Measurements from ENCODE around the gene TAF4B. TPM values are rescaled to one million over a fixed set of nuclear protein-coding genes. Genes with fewer than 3 reads are reported as not detected.

The TAF4B gene
- total and polyA plus RNA-seq, 4 donors = 0.10 to 4.3 (median 0.30) TPM

DNA sequence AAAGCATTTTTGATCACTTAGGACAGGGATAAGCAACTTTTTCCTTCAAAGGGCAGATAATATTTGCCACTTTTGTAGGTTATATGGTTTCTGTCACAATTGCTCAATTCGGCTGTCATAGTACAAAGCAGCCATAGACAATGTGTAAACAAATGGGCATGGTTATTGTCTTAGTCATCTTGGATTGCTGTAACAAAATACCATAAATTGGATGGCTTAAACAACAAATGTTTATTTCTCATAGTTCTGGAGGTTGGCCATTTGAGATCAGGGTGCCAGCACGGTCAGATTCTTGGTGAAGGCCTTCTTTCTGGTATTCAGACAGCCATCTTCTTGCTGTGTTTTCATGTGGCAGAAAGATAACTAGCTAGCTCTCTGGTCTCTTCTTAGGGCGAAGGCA lies 91.2 kb downstream of the TAF4B start:
- Histone ChIP-seq H3K9me3 (ENCODE audit: control insufficient read depth in 4 of 4, low read length in 3 of 4) (no peaks in the 10 kb centered on the region), H3K36me3 (ENCODE audit: control insufficient read depth in 4 of 4, insufficient read depth in 3 of 4, low read depth in 1 of 4, low read length in 3 of 4) (no peaks in the 10 kb centered on the region)
- TF ChIP-seq YY1 (IDR thresholded peaks at IDR 0.05) (no peak), FOXA1 (IDR thresholded peaks at IDR 0.05) (no peak), EGR1 (IDR thresholded peaks at IDR 0.05; ENCODE audit: low read depth in 2 of 2) (no peak), HNF4G (IDR thresholded peaks at IDR 0.05) (no peak), SP1 (IDR thresholded peaks at IDR 0.05) (no peak), HNF4A (conservative IDR thresholded peaks at IDR 0.05) (no peak), GABPA (IDR thresholded peaks at IDR 0.05 in 1 of 2, conservative IDR thresholded peaks at IDR 0.05 in 1 of 2) (no peak)
- TF ChIP-seq, protein P1, sequence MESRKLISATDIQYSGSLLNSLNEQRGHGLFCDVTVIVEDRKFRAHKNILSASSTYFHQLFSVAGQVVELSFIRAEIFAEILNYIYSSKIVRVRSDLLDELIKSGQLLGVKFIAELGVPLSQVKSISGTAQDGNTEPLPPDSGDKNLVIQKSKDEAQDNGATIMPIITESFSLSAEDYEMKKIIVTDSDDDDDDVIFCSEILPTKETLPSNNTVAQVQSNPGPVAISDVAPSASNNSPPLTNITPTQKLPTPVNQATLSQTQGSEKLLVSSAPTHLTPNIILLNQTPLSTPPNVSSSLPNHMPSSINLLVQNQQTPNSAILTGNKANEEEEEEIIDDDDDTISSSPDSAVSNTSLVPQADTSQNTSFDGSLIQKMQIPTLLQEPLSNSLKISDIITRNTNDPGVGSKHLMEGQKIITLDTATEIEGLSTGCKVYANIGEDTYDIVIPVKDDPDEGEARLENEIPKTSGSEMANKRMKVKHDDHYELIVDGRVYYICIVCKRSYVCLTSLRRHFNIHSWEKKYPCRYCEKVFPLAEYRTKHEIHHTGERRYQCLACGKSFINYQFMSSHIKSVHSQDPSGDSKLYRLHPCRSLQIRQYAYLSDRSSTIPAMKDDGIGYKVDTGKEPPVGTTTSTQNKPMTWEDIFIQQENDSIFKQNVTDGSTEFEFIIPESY (IDR thresholded peaks at IDR 0.05) = no peak
- TF ChIP-seq, protein P2, sequence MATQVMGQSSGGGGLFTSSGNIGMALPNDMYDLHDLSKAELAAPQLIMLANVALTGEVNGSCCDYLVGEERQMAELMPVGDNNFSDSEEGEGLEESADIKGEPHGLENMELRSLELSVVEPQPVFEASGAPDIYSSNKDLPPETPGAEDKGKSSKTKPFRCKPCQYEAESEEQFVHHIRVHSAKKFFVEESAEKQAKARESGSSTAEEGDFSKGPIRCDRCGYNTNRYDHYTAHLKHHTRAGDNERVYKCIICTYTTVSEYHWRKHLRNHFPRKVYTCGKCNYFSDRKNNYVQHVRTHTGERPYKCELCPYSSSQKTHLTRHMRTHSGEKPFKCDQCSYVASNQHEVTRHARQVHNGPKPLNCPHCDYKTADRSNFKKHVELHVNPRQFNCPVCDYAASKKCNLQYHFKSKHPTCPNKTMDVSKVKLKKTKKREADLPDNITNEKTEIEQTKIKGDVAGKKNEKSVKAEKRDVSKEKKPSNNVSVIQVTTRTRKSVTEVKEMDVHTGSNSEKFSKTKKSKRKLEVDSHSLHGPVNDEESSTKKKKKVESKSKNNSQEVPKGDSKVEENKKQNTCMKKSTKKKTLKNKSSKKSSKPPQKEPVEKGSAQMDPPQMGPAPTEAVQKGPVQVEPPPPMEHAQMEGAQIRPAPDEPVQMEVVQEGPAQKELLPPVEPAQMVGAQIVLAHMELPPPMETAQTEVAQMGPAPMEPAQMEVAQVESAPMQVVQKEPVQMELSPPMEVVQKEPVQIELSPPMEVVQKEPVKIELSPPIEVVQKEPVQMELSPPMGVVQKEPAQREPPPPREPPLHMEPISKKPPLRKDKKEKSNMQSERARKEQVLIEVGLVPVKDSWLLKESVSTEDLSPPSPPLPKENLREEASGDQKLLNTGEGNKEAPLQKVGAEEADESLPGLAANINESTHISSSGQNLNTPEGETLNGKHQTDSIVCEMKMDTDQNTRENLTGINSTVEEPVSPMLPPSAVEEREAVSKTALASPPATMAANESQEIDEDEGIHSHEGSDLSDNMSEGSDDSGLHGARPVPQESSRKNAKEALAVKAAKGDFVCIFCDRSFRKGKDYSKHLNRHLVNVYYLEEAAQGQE (IDR thresholded peaks at IDR 0.05) = no peak
- TF ChIP-seq, protein P3, sequence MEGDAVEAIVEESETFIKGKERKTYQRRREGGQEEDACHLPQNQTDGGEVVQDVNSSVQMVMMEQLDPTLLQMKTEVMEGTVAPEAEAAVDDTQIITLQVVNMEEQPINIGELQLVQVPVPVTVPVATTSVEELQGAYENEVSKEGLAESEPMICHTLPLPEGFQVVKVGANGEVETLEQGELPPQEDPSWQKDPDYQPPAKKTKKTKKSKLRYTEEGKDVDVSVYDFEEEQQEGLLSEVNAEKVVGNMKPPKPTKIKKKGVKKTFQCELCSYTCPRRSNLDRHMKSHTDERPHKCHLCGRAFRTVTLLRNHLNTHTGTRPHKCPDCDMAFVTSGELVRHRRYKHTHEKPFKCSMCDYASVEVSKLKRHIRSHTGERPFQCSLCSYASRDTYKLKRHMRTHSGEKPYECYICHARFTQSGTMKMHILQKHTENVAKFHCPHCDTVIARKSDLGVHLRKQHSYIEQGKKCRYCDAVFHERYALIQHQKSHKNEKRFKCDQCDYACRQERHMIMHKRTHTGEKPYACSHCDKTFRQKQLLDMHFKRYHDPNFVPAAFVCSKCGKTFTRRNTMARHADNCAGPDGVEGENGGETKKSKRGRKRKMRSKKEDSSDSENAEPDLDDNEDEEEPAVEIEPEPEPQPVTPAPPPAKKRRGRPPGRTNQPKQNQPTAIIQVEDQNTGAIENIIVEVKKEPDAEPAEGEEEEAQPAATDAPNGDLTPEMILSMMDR (IDR thresholded peaks at IDR 0.05; ENCODE audit: low read depth, low read length, missing input control) = no peak
- TF ChIP-seq, protein P4, sequence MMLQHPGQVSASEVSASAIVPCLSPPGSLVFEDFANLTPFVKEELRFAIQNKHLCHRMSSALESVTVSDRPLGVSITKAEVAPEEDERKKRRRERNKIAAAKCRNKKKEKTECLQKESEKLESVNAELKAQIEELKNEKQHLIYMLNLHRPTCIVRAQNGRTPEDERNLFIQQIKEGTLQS (IDR thresholded peaks at IDR 0.05) = no peak

DNA sequence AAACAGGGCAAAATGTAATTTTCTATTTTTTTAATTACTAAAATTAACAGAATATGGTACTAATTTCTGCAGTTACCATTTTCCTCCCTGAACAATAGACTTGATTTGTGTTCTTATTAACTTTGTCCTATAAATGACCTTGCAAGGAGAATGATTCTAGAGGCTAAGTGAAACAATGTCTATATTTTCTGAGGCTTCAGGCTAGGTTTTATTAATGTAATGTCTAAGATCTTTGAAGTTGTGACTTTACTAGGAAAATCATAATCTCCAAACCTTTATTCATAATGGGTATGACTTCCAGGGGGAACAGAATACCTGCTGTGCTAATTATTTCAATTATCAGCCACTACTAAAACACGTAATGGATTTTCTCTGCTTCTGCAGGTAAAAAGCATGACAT lies 94.4 kb downstream of the TAF4B start:
- Histone ChIP-seq H3K27me3 (ENCODE audit: control insufficient read depth in 4 of 4, insufficient read depth in 4 of 4, low read length in 3 of 4) (no peaks in the 10 kb centered on the region), H3K4me1 (ENCODE audit: control insufficient read depth in 4 of 4, insufficient read depth in 4 of 4, low read length in 3 of 4) (no peaks in the 10 kb centered on the region), H3K36me3 (ENCODE audit: control insufficient read depth in 4 of 4, insufficient read depth in 3 of 4, low read depth in 1 of 4, low read length in 3 of 4) (no peaks in the 10 kb centered on the region), H3K9me3 (ENCODE audit: control insufficient read depth in 4 of 4, low read length in 3 of 4) (no peaks in the 10 kb centered on the region), H3K27ac (ENCODE audit: low read depth in 1 of 2, low read length in 2 of 2) (no peak overlapping the region), H3K4me3 (ENCODE audit: low read depth in 1 of 3, low read length in 3 of 3) (no peak overlapping the region), H3K9ac (ENCODE audit: low read depth in 1 of 2, low read length in 2 of 2) (no peak overlapping the region)
- WGBS = 87% methylated on average over 1 of the region's 1 CpG
- TF ChIP-seq, protein P2 (IDR thresholded peaks at IDR 0.05) = no peak
- TF ChIP-seq RXRA (IDR thresholded peaks at IDR 0.05) (no peak), EGR1 (IDR thresholded peaks at IDR 0.05; ENCODE audit: low read depth in 2 of 2) (no peak), GABPA (IDR thresholded peaks at IDR 0.05 in 1 of 2, conservative IDR thresholded peaks at IDR 0.05 in 1 of 2) (no peak), FOXA1 (IDR thresholded peaks at IDR 0.05) (no peak), SP1 (IDR thresholded peaks at IDR 0.05) (no peak), HNF4G (IDR thresholded peaks at IDR 0.05) (no peak), NR2F2 (IDR thresholded peaks at IDR 0.05) (no peak)
- TF ChIP-seq, protein P1 (IDR thresholded peaks at IDR 0.05) = no peak
- TF ChIP-seq, protein P5, sequence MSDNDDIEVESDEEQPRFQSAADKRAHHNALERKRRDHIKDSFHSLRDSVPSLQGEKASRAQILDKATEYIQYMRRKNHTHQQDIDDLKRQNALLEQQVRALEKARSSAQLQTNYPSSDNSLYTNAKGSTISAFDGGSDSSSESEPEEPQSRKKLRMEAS (IDR thresholded peaks at IDR 0.05) = no peak
- no peak for DNase-seq (ENCODE audit: low spot score)

More for the DNA sequence above, 91.2 kb downstream of the TAF4B start:
- H3K27ac ChIP-seq (ENCODE audit: low read depth in 1 of 2, low read length in 2 of 2) = no peak overlapping the region
- DNase-seq (ENCODE audit: low spot score) = no peak
- no peaks in the 10 kb centered on the region for H3K4me1 ChIP-seq (ENCODE audit: control insufficient read depth in 4 of 4, insufficient read depth in 4 of 4, low read length in 3 of 4)
- no peak overlapping the region for H3K9ac ChIP-seq (ENCODE audit: low read depth in 1 of 2, low read length in 2 of 2)
- WGBS = 95% methylated on average over 3 of the region's 3 CpGs
- no peaks in the 10 kb centered on the region for H3K27me3 ChIP-seq (ENCODE audit: control insufficient read depth in 4 of 4, insufficient read depth in 4 of 4, low read length in 3 of 4)
- no peak overlapping the region for H3K4me3 ChIP-seq (ENCODE audit: low read depth in 1 of 3, low read length in 3 of 3)
